Left lobe of liver (tissue), 2 donors: ENCODE results near the gene TMEM209. TPM values are rescaled to one million over a fixed set of nuclear protein-coding genes. Genes with fewer than 3 reads are reported as not detected.

Experiments
- ATAC-seq: fragments of 200-7000 bp; cut with Tn5 transposase; one replicate; pipeline ENCODE4 v1.9.1; 2020; ENCODE audit warnings: mild to moderate bottlenecking, moderate library complexity
- DNase-seq: peaks from one replicate; pipeline ENCODE4 v3.0.0-alpha.2; 2020; ENCODE audit warnings: low spot score
- total RNA-seq: library from RNA; stranded (reverse); gene quantifications from one replicate; pipeline ENCODE4 v1.2.1, GENCODE V29; 2021
- donor health status: DM: no; HTN: no; CAD: no; lungs with moderate emphysema.
- donor health status: DM: no; HTN: yes; CAD: no.

The TMEM209 gene
- total RNA-seq, 1 donor from 2014 or later: 7.5 TPM

- ATAC-seq (no peak), DNase-seq (no peak)
Measured at GRCh38 chr7:130145424-130146100, 59.6 kb downstream of the TMEM209 start.

DNA sequence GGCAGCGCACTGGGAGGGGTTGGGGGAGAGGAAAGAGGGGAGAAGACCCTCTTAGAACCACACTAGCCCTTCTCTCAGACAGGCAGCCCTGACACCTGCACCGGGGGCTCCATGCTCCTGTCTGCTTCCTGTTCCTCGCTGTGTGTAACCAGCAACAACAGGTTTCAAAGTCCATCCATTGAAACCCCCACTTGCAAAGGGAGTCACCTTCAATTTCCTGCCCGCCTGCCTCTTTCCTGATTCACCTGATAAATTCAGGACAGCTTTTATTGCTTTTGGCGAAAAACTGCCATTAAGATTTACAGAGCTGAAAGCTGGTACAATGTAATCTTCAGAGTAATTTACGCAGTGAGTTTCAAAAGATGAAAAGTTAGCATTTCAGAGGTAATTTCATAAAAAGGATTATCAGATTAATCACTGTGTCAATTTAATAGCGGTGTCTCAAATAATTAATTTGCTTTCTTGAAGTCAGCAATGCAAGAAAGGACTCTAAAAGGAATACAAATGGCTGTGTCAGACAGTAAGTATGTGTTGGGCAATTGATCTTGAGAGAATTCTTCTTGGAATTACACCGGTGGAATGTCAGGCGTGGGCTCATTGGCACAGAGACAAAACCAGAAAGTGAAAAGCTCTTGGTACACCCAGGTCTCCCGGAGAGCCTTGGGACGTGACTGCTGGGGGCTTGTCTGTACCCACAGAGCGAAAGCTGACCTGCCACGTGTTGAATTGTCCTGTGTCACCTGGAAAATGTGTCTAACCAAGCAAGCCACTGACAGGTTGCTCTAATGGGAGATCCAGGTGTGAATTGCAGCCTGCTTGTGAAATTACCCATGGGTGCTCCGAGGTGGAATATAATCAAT lies 60.7 kb downstream of the TMEM209 start:
- DNase-seq: no peak

DNA sequence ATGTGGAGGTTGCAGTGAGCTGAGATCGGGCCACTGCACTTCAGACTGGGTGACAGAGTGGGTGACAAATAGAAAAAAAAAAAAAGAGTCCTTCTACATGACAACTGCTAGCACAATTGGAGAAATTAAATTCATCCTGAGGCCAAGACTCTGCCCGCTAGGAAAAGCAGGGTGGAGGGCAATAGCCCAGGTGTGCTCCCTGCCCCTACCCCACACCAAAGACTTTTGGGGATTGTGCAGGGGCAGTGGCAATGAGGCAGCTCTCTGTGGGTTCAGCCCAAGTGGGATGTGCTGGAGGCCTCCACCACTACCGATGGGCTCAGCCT lies 61.3 kb downstream of the TMEM209 start:
- ATAC-seq: no peak
- no peak for DNase-seq

More for the DNA sequence above, 60.7 kb downstream of the TMEM209 start:
- ATAC-seq: no peak

GRCh38 chr7:130143334-130143732 lies 61.9 kb downstream of the TMEM209 start:
- no peak for ATAC-seq
- no peak for DNase-seq

DNA sequence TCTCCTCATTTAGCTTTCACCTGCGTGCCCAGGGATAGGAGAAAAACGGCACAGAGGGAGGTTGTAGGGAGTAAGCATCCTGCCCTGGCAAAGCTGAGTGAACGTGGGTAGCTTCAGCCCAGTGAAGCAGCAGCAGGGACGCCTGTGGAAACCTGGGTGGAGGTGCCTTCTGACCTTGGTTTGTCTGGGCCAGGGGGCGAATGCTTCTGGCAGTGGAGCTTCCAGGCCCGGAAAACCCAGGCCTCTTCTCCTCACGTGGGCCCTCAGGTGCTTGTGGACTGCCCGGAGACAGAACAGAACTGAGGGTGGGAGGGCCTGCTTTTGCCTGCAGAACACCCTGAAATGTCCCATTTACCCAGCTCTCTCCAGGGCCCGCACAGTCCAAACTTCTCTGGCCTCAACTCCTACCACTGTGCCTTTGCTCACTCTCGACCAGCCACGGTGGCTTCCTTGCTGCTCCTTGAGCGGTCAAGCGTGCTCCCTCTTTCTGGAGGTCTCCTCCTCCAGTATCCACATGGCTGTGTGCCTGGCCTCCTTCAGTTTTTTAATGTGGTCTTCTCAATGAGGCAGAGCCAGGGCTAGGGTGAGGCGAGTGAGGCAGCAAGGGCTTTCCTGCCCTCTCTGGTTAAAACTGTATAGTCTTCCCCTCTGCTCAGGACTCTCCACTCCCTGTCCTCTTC lies 62.4 kb downstream of the TMEM209 start:
- no peak for DNase-seq
- ATAC-seq: no peak

DNA sequence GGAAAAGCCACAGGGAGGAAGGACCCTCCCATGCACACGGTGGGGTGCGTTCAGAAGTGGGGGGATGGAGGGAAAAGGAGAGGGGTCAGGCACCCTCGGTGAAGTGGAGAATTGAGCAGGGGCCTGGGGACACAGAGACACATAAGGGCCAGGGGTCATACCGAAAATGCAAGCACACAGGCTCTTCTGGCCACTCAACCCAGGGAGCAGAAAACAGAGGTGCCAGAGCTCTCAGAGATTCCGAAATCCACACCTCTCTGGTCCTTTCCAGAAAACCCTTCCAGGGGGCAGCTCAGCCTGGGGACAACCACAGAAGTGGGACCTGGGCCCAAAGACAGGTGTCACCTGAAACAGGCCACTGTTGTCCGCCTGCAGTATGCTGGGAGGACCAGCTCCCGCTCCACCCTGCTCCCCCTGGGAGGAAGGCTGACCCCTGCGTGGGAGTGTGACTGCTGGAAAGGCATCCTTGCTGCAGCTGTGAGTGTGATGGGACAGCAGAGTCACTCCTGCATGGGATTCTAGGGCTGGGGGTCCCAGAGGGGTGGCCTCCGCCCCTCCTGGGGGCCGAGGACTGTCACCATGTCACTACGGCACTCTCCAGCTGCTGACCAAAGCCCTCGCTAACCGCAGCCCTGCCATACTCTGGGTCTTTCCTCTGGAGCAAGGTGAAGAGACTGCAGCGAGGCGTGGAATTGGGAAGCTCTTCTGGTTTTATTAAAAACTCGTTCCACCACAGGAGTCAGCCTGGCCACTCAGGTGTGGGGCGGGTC lies 63.1 kb downstream of the TMEM209 start:
- ATAC-seq: no peak
- no peak for DNase-seq

DNA sequence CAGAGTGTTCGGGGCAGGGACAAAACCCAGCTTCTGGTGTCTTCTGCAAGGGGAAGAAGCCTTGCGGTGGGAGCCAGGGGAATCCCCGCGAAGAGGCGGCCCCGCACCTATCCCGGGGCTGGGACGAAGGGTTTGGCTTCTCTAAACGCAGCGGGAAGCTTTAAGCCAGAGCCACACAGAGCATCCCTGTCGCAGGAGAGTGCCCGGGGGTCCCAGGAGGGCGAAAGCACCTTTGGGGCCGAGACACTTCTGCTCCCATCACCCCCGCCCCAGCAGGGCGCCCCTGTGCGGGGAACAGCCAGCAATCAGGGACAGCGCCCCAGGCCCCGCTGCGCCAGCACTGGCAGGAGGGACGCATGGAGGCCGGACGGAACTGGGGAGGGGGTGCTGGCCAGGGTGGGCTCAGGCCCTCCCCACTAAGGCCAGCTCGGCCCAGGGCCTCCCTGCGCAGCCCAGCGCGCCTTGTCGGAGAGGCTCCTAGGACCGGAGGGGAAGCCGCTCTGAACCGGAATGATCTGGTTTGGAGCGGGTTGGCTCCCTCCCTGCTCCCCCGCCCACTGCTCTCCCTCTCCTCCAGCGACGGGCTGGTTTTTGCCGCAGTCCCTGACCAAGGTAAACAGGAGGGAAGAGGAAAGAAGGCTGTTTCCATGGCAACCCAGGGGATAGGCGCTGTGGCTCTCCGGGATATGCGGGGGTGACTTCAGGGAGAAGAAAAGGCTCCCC lies 63.9 kb downstream of the TMEM209 start:
- ATAC-seq (peak; percentile 71), DNase-seq (no peak)

GRCh38 chr7:130140551-130141160 lies 64.5 kb downstream of the TMEM209 start:
- DNase-seq (no peak), ATAC-seq (no peak)

- DNase-seq: no peak
- no peak for ATAC-seq
Measured at GRCh38 chr7:130139193-130139960, 65.8 kb downstream of the TMEM209 start.

DNA sequence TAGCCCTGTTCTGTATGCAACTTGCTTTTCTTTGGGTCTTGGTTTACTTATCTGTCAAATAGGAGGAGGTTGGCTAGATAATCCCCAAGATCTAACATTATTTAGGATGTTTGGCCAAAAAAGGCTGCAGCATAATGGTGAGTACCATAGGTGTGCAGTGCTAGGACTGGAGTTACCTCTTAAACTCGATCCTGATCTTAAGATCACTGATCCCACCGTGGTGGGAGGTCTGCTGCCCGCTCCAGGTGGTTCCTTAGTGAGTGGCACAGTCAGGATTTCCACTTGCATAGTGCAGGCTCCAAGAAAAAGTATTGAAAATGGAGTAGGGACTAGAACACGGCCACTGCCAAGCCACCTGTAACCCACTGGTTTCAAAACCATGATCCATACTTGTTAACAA lies 68.0 kb downstream of the TMEM209 start:
- ATAC-seq: no peak
- DNase-seq: no peak

DNA sequence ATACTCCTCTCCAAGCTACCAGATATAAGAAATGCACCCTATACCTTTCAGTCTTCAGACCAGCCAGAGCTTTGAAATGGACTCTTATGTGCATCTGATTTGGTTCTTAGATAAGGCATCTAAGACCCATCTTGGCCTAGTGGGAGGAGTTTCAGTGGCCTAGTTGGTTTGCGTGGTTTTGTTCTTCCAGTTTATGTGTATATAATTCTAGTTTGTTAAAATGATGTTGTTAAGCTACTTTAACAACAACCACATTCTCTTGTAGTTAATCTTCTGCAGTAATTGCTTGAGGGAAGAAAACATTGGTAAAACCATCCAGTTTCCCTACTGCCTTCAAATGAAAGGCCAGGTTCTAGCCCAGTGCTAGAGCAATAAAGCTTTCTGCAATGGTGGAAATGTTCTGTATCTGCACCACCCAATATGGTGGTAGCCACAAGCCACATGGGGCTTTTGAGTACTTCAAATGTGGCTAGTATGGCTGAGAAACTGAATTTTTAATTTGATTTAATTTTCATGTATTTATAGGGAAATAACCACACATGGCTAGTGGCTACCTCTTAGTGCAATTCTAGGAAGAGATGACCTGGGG lies 68.5 kb downstream of the TMEM209 start:
- no peak for DNase-seq

DNA sequence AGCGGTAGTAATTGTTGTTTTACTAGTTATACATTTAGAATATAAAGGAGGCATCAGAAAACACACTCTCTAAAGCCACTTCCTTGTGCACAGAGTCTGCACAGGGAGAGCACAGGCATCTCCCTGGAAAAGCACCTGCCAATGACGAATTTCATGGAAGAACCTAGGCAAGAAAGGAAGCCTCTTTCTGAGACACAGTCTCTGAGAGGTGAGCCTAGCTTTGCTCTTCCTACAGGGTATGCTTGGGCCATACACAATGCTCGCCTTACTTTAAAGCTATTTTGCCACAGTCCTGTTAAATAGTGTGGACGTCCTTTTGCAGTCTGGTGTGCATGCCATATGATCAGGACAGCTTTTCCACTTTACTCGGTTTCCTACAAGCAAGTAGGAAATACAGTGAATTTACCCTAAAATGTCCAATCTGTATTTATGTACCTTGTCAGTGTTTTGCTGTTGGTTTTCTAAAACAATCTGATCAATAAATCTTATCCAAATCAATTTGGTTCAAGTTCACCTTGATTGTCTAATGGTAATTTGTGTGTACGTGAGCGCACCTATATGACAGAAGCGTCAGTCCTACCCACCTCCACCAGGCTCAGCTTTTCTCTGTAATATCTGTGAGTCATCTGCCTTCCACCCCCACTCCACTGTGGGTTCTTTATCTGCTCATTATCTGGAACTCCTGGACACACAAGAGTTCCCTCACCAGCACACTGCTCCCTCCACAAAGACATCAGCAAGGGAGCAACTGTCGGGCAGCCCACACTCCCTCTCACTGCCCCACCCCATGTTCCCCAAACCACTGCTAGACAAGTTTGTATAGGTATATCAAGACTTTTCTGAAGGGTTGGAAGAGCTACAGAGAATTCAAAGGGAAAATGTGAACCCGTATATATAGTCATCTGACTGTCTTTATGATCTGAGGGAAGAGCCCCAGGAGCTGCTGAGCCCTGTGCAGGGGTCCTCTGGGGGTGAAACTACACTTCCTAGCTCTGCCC lies 69.7 kb downstream of the TMEM209 start:
- ATAC-seq (no peak), DNase-seq (no peak)

More for the DNA sequence above, 68.5 kb downstream of the TMEM209 start:
- no peak for ATAC-seq

DNA sequence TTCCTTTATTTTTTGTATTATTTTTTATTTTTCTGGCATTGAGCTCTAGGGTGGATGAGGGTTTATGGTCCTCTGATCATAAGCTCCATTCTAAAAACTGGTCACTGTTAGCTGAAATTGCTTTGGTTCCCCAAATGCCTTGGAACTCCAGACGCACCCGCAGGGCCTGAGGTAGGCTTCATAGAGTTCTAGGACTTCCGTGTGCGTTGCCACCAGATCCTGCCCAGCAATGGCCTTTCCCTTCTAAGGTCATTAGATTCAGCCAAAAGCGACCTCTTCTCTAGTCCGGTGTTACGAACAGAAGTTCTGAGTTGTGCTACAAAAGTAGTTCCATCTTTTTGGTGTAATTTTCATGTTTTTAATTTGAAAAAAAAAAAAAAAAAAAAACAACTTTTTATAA lies 70.5 kb downstream of the TMEM209 start:
- no peak for ATAC-seq
- no peak for DNase-seq

DNA sequence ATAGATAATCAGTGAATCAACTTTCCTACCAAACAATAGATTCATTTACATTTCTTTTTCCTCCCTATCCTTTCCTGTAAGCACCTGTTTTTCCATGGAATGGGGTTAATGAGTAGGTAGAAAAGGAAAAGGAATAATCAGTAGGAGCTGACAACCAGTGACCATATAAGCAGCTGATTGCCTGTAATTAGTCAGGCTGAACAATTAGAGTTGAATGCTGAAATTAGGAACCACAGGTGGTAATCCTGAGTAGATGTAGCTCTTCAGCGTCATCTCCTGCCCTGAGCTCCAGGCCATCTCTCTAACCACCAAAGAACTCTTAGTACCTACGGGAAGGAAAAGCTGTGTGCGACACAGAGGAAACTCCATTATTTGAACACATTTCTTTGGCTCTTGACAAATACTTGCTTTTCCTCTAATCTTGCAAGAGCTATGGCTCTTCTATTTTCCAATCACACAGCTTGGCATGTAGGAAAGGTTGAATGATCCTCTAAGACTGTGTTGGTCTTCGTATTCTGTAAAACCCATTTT lies 71.0 kb downstream of the TMEM209 start:
- ATAC-seq: no peak
- DNase-seq: no peak

GRCh38 chr7:130133029-130133782 lies 72.0 kb downstream of the TMEM209 start:
- ATAC-seq: no peak

More at GRCh38 chr7:130133029-130133782, 72.0 kb downstream of the TMEM209 start:
- no peak for DNase-seq
